Activated CD4-positive, alpha-beta T cell treated with anti-CD3 and anti-CD28 coated beads for 36 hours (primary cell): ENCODE results near the gene TEAD4. TPM values are rescaled to one million over a fixed set of nuclear protein-coding genes. Genes with fewer than 3 reads are reported as not detected.

Experiments used
- ATAC-seq: fragments of 200-7000 bp; cut with Tn5 transposase; one replicate; pipeline ENCODE4 v1.10.0; 2021; ENCODE audit warnings: mild to moderate bottlenecking, moderate library complexity
- CTCF ChIA-PET: fragments of 350-600 bp; sonication (Branson Sonifier 250); formaldehyde crosslinking; loops from one replicate; lab custom pipeline; 2021; ENCODE audit warnings: antibody characterized with exemption; lab: Charles Lee
- POLR2A ChIA-PET: fragments of 350-600 bp; sonication (Branson Sonifier 250); formaldehyde crosslinking; loops from one replicate; lab custom pipeline; 2021; ENCODE audit warnings: antibody characterized with exemption, inconsistent platforms; lab: Charles Lee
- DNase-seq: peaks from one replicate; pipeline ENCODE4 v3.0.0-alpha.2; 2020
- H3K27ac Mint-ChIP-seq: one replicate; pipeline ENCODE4 v1.8.0; 2021; ENCODE audit warnings: mixed read lengths
- H3K27me3 Mint-ChIP-seq: one replicate; pipeline ENCODE4 v1.8.0; 2021; ENCODE audit warnings: mixed read lengths
- H3K36me3 Mint-ChIP-seq: one replicate; pipeline ENCODE4 v1.8.0; 2021; ENCODE audit warnings: low read depth, mixed read lengths
- H3K4me1 Mint-ChIP-seq: one replicate; pipeline ENCODE4 v1.8.0; 2021; ENCODE audit warnings: mixed read lengths
- H3K4me3 Mint-ChIP-seq: one replicate; pipeline ENCODE4 v1.8.0; 2021; ENCODE audit warnings: mild to moderate bottlenecking, moderate library complexity, mixed read lengths
- H3K9me3 Mint-ChIP-seq: one replicate; pipeline ENCODE4 v1.8.0; 2021; ENCODE audit warnings: low read depth, mixed read lengths
- intact Hi-C, 2 experiments: fragments of 100-400 bp; cut with DNase I in 1 of 2; cut with micrococcal nuclease in 1 of 2; formaldehyde crosslinking; loops; one replicate each; pipeline versions ENCODE4 v1.14.2 to v1.15.1; 2022 to 2024; cut with DNase I, micrococcal nuclease
- total RNA-seq, 2 experiments: library from RNA; stranded (reverse); gene quantifications; one replicate each; pipeline ENCODE4 v1.2.3, GENCODE V29; 2021

TEAD4 gene
- total RNA-seq, 2 experiments from 2014 or later = 7.2 to 9.0 TPM

DNA sequence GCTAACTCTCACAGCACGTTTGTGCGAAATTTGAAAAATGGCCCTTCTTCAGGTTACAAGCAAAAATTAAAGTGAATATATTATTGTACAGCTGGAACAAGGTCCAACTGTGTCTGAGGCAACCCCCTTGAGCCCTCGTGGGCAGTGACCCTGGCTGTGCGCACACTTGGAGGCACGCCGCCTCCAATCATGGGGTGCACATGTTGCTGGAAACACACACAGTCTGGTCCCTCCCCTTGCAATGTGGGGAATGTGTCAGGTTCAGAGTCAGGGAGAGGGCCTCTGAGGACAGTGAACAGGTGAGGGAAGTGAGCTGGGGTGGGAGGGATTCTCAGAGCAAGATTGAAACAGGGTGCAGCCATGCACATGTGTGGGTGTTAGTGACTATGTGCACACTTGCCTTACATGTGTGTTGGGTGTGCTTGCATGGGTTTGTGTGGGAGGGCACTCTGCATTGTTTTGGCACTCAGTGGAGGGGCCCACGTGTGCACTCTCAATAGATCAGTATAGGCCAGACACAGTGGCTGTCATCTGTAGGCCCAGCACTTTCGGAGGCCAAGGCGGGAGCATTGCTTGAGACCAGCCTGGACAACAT is 127.6 kb downstream of the TEAD4 start:
- DNase-seq (no peak), ATAC-seq (peak; percentile 36)
- H3K4me3 Mint-ChIP-seq = no peak overlapping the region
- POLR2A ChIA-PET = no interaction called here
- H3K4me1 Mint-ChIP-seq = peaks cover 3% of the 10 kb centered on the region
- no peaks in the 10 kb centered on the region for H3K9me3 Mint-ChIP-seq
- CTCF ChIA-PET = no interaction called here
- H3K27ac Mint-ChIP-seq = no peak overlapping the region
- no peaks in the 10 kb centered on the region for H3K36me3 Mint-ChIP-seq
- intact Hi-C loops = no loop called here
- H3K27me3 Mint-ChIP-seq = no peaks in the 10 kb centered on the region

- POLR2A ChIA-PET = no interaction called here
- intact Hi-C loops = no loop called here
- Mint-ChIP-seq H3K4me3 (no peak overlapping the region), H3K27ac (no peak overlapping the region), H3K9me3 (no peaks in the 10 kb centered on the region), H3K27me3 (no peaks in the 10 kb centered on the region), H3K36me3 (no peaks in the 10 kb centered on the region), H3K4me1 (peaks cover 3% of the 10 kb centered on the region)
- no peak for ATAC-seq
- no peak for DNase-seq
- CTCF ChIA-PET = interaction anchor here (1.6 kb wide), 1 partner anchor 187 kb away, joined by 4 read pairs; no protein-coding TSS in a partner anchor
Measured at GRCh38 chr12:3087758-3088650, 128.8 kb downstream of the TEAD4 start.

GRCh38 chr12:3089588-3089987 is 130.4 kb downstream of the TEAD4 start:
- no peak overlapping the region for H3K27ac Mint-ChIP-seq
- no peak overlapping the region for H3K4me3 Mint-ChIP-seq
- ChIA-PET CTCF (interaction anchor here (0.7 kb wide), 1 partner anchor 604 kb away, joined by 3 read pairs; no protein-coding TSS in a partner anchor), POLR2A (no interaction called here)
- H3K4me1 Mint-ChIP-seq = no peaks in the 10 kb centered on the region
- intact Hi-C loops = no loop called here
- no peak for ATAC-seq
- H3K27me3 Mint-ChIP-seq = no peaks in the 10 kb centered on the region
- no peak for DNase-seq
- H3K9me3 Mint-ChIP-seq = no peaks in the 10 kb centered on the region
- H3K36me3 Mint-ChIP-seq = no peaks in the 10 kb centered on the region

Other genes starting within 250 kb of the TEAD4 start
- 100 to 1,000 TPM; 129 to 182 TPM for gene FKBP4, start 164.4 kb upstream of the TEAD4 start, total RNA-seq
- 10 to 100 TPM; 28.0 to 35.3 TPM for gene ITFG2, start 146.7 kb upstream of the TEAD4 start, total RNA-seq
- gene NRIP2, start 124.4 kb upstream of the TEAD4 start, total RNA-seq = not detected
- gene TEX52, start 102.4 kb upstream of the TEAD4 start, total RNA-seq = under 1 TPM in 1 of 2 experiments, not detected in 1; 0.16 TPM
- 10 to 100 TPM; 74.5 to 92.3 TPM for gene FOXM1, start 82.2 kb upstream of the TEAD4 start, total RNA-seq
- gene RHNO1, start 82.2 kb upstream of the TEAD4 start, total RNA-seq = 10 to 100 TPM; 61.1 to 91.4 TPM
- gene TULP3, start 68.5 kb upstream of the TEAD4 start, total RNA-seq = 1 to 10 TPM; 5.9 to 7.3 TPM
- 1 to 10 TPM in 1 of 2 experiments, under 1 TPM in 1; 0.82 to 1.3 TPM for gene TSPAN9, start 118.0 kb downstream of the TEAD4 start, total RNA-seq